HG02571 (cell line): ENCODE results near the gene BTBD17.

Experiments
- ATAC-seq: cut with Tn5 transposase; IDR thresholded peaks from one replicate; pipeline ENCODE4 v1.9.1; 2021; ENCODE audit warnings: mild to moderate bottlenecking, moderate library complexity; ENCODE audit not compliant: unreplicated experiment

BTBD17 gene

GRCh38 chr17:74359916-74360315 is 1.8 kb downstream of the BTBD17 start:
- no peak for ATAC-seq

- ATAC-seq = no peak
Observed at GRCh38 chr17:74358697-74359096, 3.0 kb downstream of the BTBD17 start.

- ATAC-seq = no peak
Observed at GRCh38 chr17:74357466-74357809, 4.2 kb downstream of the BTBD17 start.

- no peak for ATAC-seq
Observed at GRCh38 chr17:74356646-74357465, 4.8 kb downstream of the BTBD17 start.

GRCh38 chr17:74355065-74355464 is 6.6 kb downstream of the BTBD17 start:
- ATAC-seq = no peak

- ATAC-seq = no peak
Observed at GRCh38 chr17:74354561-74354960, 7.1 kb downstream of the BTBD17 start.

GRCh38 chr17:74354123-74354522 is 7.5 kb downstream of the BTBD17 start:
- no peak for ATAC-seq

GRCh38 chr17:74353446-74354060 is 8.1 kb downstream of the BTBD17 start:
- no peak for ATAC-seq

GRCh38 chr17:74351552-74352210 is 10.0 kb downstream of the BTBD17 start:
- ATAC-seq = no peak

GRCh38 chr17:74350486-74350885 is 11.2 kb downstream of the BTBD17 start:
- no peak for ATAC-seq

GRCh38 chr17:74349120-74349519 is 12.5 kb downstream of the BTBD17 start:
- no peak for ATAC-seq

- no peak for ATAC-seq
Observed at GRCh38 chr17:74347646-74348045, 14.0 kb downstream of the BTBD17 start.

GRCh38 chr17:74345433-74346241 is 16.0 kb downstream of the BTBD17 start:
- ATAC-seq = no peak

- ATAC-seq = no peak
Observed at GRCh38 chr17:74344658-74345057, 17.0 kb downstream of the BTBD17 start.

GRCh38 chr17:74343526-74344284 is 18.0 kb downstream of the BTBD17 start:
- ATAC-seq = no peak

GRCh38 chr17:74343121-74343520 is 18.5 kb downstream of the BTBD17 start:
- no peak for ATAC-seq

GRCh38 chr17:74342224-74342623 is 19.4 kb downstream of the BTBD17 start:
- ATAC-seq = no peak

GRCh38 chr17:74340470-74341023 is 21.1 kb downstream of the BTBD17 start:
- no peak for ATAC-seq

- ATAC-seq = no peak
Observed at GRCh38 chr17:74339537-74340195, 22.0 kb downstream of the BTBD17 start.
